ENCODE measurements around the gene MYBBP1A. TPM values are rescaled to one million over a fixed set of nuclear protein-coding genes. Genes with fewer than 3 reads are reported as not detected.
A peak's percentile ranks its signal among the peaks of the same experiment; 100 is the strongest.
"Not testable (repeated sequence)": the region's sequence is repeated elsewhere in the genome, so short reads cannot be mapped to it uniquely, and the experiment has no call there.

Gene MYBBP1A
- total RNA-seq, 1 experiment from 2014 or later, result 46.6 TPM

GRCh38 chr17:4584917-4585637 is 29.9 kb upstream of the MYBBP1A start:
- Histone ChIP-seq H3K4me3 (no peak overlapping the region), H3K9me3 (replicated peaks) (no peaks in the 10 kb centered on the region), H3K4me1 (replicated peaks) (peaks cover 11% of the 10 kb centered on the region), H3K27ac (no peak overlapping the region), H3K36me3 (no peaks in the 10 kb centered on the region), H3K27me3 (replicated peaks) (peaks cover 49% of the 10 kb centered on the region)
- DNase-seq (ENCODE audit: low read depth in 1 of 2, low spot score in 2 of 2), result no peak

DNA sequence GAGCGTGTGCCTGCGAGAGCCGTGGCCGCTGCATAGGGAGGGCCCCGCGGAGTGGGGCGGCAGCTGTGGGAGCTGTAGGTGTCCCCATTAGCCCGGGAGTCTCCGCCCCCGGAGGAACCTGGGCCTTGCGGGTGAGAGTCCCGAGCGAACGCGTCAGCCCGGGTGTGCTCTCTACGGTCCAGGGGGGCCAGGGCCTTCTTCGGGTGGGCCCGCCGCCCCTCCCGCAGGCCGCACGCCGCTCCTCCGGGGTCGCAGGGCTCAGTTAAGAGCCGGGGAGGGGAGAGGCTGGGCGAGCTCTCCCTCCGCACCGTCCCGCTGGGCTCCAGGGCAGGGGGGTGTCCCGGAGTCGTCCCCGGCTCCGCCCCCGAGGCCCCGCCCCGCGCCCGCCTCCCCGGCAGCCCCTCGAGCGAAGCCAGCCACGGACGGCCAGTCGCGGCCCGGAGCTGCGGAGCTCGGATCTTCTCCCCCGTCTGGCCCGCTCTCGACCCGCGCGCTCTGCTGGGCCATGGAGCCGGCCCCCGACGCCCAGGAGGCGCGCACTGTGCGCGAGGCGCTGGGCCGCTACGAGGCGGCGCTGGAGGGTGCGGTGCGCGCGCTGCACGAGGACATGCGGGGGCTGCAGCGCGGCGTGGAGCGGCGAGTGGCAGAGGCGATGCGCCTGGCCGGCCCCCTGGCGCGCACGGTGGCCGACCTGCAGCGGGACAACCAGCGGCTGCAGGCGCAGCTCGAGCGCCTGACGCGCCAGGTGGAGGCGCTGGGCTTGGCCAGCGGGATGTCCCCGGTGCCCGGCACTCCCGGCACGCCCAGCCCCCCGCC is 29.1 kb upstream of the MYBBP1A start, which contains the start of gene SMTNL2:
TSS of gene SMTNL2 (plus strand) at position 429 of the 816 bp plus-strand sequence. CDS start at position 506, 77 bp downstream.
- DNase-seq (ENCODE audit: low read depth in 1 of 2, low spot score in 2 of 2), result no peak
- Histone ChIP-seq H3K36me3 (no peaks in the 10 kb centered on the region), H3K9me3 (replicated peaks) (no peaks in the 10 kb centered on the region), H3K4me1 (replicated peaks) (peaks cover 11% of the 10 kb centered on the region), H3K4me3 (no peak within 1 kb of the TSS), H3K27me3 (replicated peaks) (peaks cover 49% of the 10 kb centered on the region), H3K27ac (no peak within 1 kb of the TSS)

GRCh38 chr17:4583782-4584100 is 28.6 kb upstream of the MYBBP1A start:
- Histone ChIP-seq H3K4me3 (no peak overlapping the region), H3K27ac (no peak overlapping the region), H3K27me3 (replicated peaks) (peaks cover 49% of the 10 kb centered on the region), H3K36me3 (no peaks in the 10 kb centered on the region), H3K9me3 (replicated peaks) (no peaks in the 10 kb centered on the region), H3K4me1 (replicated peaks) (peaks cover 11% of the 10 kb centered on the region)
- DNase-seq (ENCODE audit: low read depth in 1 of 2, low spot score in 2 of 2), result peak; percentile 5 to 46

- H3K27ac ChIP-seq, result no peak overlapping the region
- no peak for DNase-seq (ENCODE audit: low read depth in 1 of 2, low spot score in 2 of 2)
- H3K36me3 ChIP-seq, result no peaks in the 10 kb centered on the region
- no peaks in the 10 kb centered on the region for H3K9me3 ChIP-seq (replicated peaks)
- peaks cover 49% of the 10 kb centered on the region for H3K27me3 ChIP-seq (replicated peaks)
- peaks cover 11% of the 10 kb centered on the region for H3K4me1 ChIP-seq (replicated peaks)
- no peak overlapping the region for H3K4me3 ChIP-seq
These were observed 28.0 kb upstream of the MYBBP1A start for GRCh38 chr17:4583206-4583605.

- Histone ChIP-seq H3K4me1 (replicated peaks) (peaks cover 11% of the 10 kb centered on the region), H3K4me3 (no peak overlapping the region), H3K27ac (no peak overlapping the region), H3K27me3 (replicated peaks) (peaks cover 49% of the 10 kb centered on the region), H3K36me3 (no peaks in the 10 kb centered on the region), H3K9me3 (replicated peaks) (no peaks in the 10 kb centered on the region)
- no peak for DNase-seq (ENCODE audit: low read depth in 1 of 2, low spot score in 2 of 2)
These were observed 27.5 kb upstream of the MYBBP1A start for GRCh38 chr17:4582691-4583090.

DNA sequence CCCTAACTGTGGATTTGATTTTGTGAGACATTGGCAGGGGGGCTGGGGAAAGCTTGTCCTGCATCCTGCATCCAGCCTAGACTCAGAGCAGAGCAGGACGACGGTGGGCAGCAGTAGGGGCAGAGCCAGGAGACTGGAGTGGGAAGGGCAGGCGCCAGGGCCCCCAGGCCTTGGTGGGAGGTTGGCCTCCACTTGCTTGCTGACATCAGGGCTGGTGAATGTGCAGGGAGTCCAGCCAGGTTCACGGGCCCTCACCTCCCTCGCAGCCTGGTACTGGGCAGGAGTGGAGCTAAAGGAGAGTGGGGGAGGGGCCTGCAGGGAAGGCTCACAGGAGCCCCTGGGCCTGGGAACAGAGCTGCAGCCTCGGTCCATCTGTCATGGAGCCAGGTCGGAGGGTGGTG is 26.9 kb upstream of the MYBBP1A start:
- Histone ChIP-seq H3K27me3 (replicated peaks) (peaks cover 45% of the 10 kb centered on the region), H3K36me3 (no peaks in the 10 kb centered on the region), H3K9me3 (replicated peaks) (no peaks in the 10 kb centered on the region), H3K4me1 (replicated peaks) (peaks cover 11% of the 10 kb centered on the region), H3K27ac (no peak overlapping the region), H3K4me3 (no peak overlapping the region)
- DNase-seq (ENCODE audit: low read depth in 1 of 2, low spot score in 2 of 2), result peak in 1 of 2 experiments; percentile 34

DNA sequence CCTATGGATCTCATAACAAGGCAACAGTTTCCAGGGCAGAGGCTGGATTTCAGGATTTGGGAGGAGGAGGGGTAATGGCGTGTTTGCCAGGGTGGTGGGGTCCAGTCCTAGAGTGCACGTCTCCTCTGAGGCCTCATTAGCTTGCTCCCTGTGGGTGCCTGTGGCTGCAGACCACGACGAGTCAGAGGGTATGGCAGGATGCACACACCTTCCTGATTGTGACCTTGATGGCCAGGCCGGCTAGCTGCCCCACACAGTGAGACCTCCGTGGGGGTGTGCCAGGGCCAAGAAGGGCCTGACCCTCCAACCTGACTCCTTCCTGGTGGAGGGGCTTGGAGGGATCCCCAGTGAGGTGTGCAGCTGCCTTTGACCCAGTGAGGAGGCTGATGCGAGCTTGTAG is 25.1 kb upstream of the MYBBP1A start:
- no peak overlapping the region for H3K4me3 ChIP-seq
- H3K4me1 ChIP-seq (replicated peaks), result peaks cover 11% of the 10 kb centered on the region
- H3K9me3 ChIP-seq (replicated peaks), result no peaks in the 10 kb centered on the region
- peaks cover 28% of the 10 kb centered on the region for H3K27me3 ChIP-seq (replicated peaks)
- no peak for DNase-seq (ENCODE audit: low read depth in 1 of 2, low spot score in 2 of 2)
- H3K27ac ChIP-seq, result no peak overlapping the region
- H3K36me3 ChIP-seq, result no peaks in the 10 kb centered on the region

- Histone ChIP-seq H3K4me1 (replicated peaks) (peaks cover 9% of the 10 kb centered on the region), H3K27me3 (replicated peaks) (peaks cover 22% of the 10 kb centered on the region), H3K9me3 (replicated peaks) (no peaks in the 10 kb centered on the region), H3K4me3 (no peak overlapping the region), H3K36me3 (no peaks in the 10 kb centered on the region), H3K27ac (no peak overlapping the region)
- DNase-seq (ENCODE audit: low read depth in 1 of 2, low spot score in 2 of 2), result no peak
These were observed 24.5 kb upstream of the MYBBP1A start for GRCh38 chr17:4579678-4580077.

- H3K9me3 ChIP-seq (replicated peaks); H3K27me3 ChIP-seq (replicated peaks); H3K4me1 ChIP-seq (replicated peaks); DNase-seq (ENCODE audit: low read depth in 1 of 2, low spot score in 2 of 2); H3K36me3 ChIP-seq; H3K4me3 ChIP-seq; H3K27ac ChIP-seq: not testable (repeated sequence)
These were observed 23.2 kb upstream of the MYBBP1A start for GRCh38 chr17:4578349-4578748.

DNA sequence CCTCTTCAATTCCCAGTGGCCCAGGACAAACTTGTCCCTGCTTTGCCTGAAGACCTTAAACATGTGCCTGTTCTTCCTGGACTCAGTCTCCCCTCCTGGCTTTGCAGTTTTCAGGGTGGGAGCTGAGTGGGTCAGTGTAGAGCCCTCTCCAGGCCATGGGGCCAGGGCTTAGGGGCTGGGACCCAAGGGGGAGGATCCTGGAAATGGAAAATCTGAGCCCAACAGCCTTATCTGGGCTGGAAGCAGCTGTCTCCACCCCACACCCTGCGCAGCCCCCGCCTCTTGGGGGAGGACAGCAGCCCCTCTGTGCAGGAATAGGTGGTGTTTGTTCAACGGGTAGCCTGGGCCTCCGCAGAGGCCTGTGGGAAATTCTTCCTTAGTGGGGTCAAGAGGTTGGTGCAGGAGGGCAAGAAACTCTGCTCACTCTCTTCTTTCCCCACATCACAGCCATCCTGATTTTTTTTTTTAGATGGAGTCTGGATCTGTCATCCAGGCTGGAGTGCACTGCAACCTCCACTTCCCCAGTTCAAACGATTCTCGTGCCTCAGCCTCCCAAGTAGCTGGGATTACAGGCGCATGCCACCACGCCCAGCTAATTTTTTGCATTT is 22.3 kb upstream of the MYBBP1A start:
- Histone ChIP-seq H3K36me3 (no peaks in the 10 kb centered on the region), H3K4me3 (no peak overlapping the region), H3K4me1 (replicated peaks) (no peaks in the 10 kb centered on the region), H3K27me3 (replicated peaks) (0 out of 2 replicates have a peak, but pooled peaks cover 2% of the 10 kb centered on the region), H3K27ac (no peak overlapping the region), H3K9me3 (replicated peaks) (no peaks in the 10 kb centered on the region)
- DNase-seq (ENCODE audit: low read depth in 1 of 2, low spot score in 2 of 2), result no peak

- Histone ChIP-seq H3K27ac (no peak overlapping the region), H3K4me3 (no peak overlapping the region), H3K36me3 (no peaks in the 10 kb centered on the region), H3K9me3 (replicated peaks) (no peaks in the 10 kb centered on the region), H3K27me3 (replicated peaks) (0 out of 2 replicates have a peak, but pooled peaks cover 2% of the 10 kb centered on the region), H3K4me1 (replicated peaks) (no peaks in the 10 kb centered on the region)
- DNase-seq (ENCODE audit: low read depth in 1 of 2, low spot score in 2 of 2), result peak in 1 of 2 experiments; percentile 36
These were observed 21.6 kb upstream of the MYBBP1A start for GRCh38 chr17:4576729-4577322.

DNA sequence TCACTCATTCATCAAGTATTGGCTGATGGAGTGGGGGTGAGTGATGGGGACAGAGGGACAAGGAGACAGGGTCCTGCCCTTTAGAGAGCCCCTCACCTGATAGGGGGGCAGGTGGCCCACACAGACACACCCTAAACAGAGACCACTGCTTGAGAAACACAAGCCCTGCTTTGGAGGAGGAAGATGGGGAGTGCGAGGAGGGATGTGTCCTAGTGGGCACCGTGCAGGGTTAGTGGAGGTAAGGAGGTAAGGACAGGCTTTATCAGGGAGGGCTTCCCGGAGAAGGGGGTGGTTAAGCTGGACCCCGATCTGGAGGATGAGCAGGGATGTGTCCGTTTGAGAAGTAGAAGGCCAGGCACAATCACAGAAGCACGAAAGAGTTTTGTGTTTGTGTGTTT is 21.0 kb upstream of the MYBBP1A start:
- Histone ChIP-seq H3K4me3 (no peak overlapping the region), H3K27me3 (replicated peaks) (no peaks in the 10 kb centered on the region), H3K9me3 (replicated peaks) (no peaks in the 10 kb centered on the region), H3K27ac (no peak overlapping the region), H3K4me1 (replicated peaks) (no peaks in the 10 kb centered on the region), H3K36me3 (no peaks in the 10 kb centered on the region)
- DNase-seq (ENCODE audit: low read depth in 1 of 2, low spot score in 2 of 2), result no peak

GRCh38 chr17:4574448-4575045 is 19.4 kb upstream of the MYBBP1A start:
- Histone ChIP-seq H3K27me3 (replicated peaks) (peaks cover 8% of the 10 kb centered on the region; the same call in 1 of the 2 replicates), H3K4me3 (no peak overlapping the region), H3K4me1 (replicated peaks) (no peaks in the 10 kb centered on the region), H3K27ac (no peak overlapping the region), H3K36me3 (no peaks in the 10 kb centered on the region), H3K9me3 (replicated peaks) (no peaks in the 10 kb centered on the region)
- no peak for DNase-seq (ENCODE audit: low read depth in 1 of 2, low spot score in 2 of 2)
